MCF 10A (cell line): ENCODE data around the gene VSNL1. TPM values are rescaled to one million over a fixed set of nuclear protein-coding genes. Genes with fewer than 3 reads are reported as not detected.

Source experiments
- Bru-seq: library from RNA; stranded (reverse); fragments of 400-500 nt; gene quantifications from one replicate; lab custom pipeline; 2021; lab: Mats Ljungman, UMichigan
- BruChase-seq, 2 experiments: library from RNA; stranded (reverse); fragments of 400-500 nt; gene quantifications; one replicate each; lab custom pipeline; 2021; lab: Mats Ljungman, UMichigan
- BruUV-seq: library from RNA; stranded (reverse); fragments of 400-500 nt; replicated peaks from 2 replicates; lab custom pipeline; 2021; lab: Mats Ljungman, UMichigan
- CTCF ChIA-PET: fragments of 300-600 bp; sonication (Branson Sonifier 250); formaldehyde crosslinking; extraction: SDS; loops from one replicate; lab custom pipeline; 2021; ENCODE audit warnings: antibody characterized with exemption, inconsistent platforms; lab: Yijun Ruan, JAX
- POLR2A ChIA-PET: fragments of 300-600, 350-650 bp; sonication (Branson Sonifier 250); formaldehyde crosslinking; extraction: SDS; loops from one replicate; lab custom pipeline; 2020; ENCODE audit warnings: antibody characterized with exemption, inconsistent platforms; lab: Yijun Ruan, JAX
- DNase-seq: peaks from one replicate; pipeline ENCODE4 v3.0.0-alpha.2; 2018; ENCODE audit not compliant: unreplicated experiment
- H3K27ac Mint-ChIP-seq: one replicate; pipeline ENCODE4 v1.8.0; 2022; ENCODE audit warnings: mild to moderate bottlenecking, low read depth, mixed read lengths; ENCODE audit not compliant: unreplicated experiment
- H3K27me3 Mint-ChIP-seq: one replicate; pipeline ENCODE4 v1.8.0; 2022; ENCODE audit warnings: mixed read lengths; ENCODE audit not compliant: insufficient read depth, unreplicated experiment
- H3K36me3 Mint-ChIP-seq: one replicate; pipeline ENCODE4 v1.8.0; 2022; ENCODE audit warnings: mild to moderate bottlenecking, moderate library complexity, mixed read lengths; ENCODE audit not compliant: insufficient read depth, unreplicated experiment
- H3K4me1 Mint-ChIP-seq: one replicate; pipeline ENCODE4 v1.8.0; 2022; ENCODE audit warnings: mixed read lengths; ENCODE audit not compliant: insufficient read depth, unreplicated experiment
- H3K4me3 Mint-ChIP-seq: one replicate; pipeline ENCODE4 v1.8.0; 2022; ENCODE audit warnings: mild to moderate bottlenecking, moderate library complexity, mixed read lengths; ENCODE audit not compliant: unreplicated experiment
- H3K9me3 Mint-ChIP-seq: one replicate; pipeline ENCODE4 v1.8.0; 2022; ENCODE audit warnings: mixed read lengths; ENCODE audit not compliant: unreplicated experiment
- CTCF ChIP-seq: fragments of 200-600 bp; IDR thresholded peaks from one replicate; pipeline ENCODE4 v1.8.0; 2022; ENCODE audit warnings: antibody characterized with exemption, mild to moderate bottlenecking; ENCODE audit not compliant: unreplicated experiment
- intact Hi-C: fragments of 100-400 bp; cut with micrococcal nuclease; formaldehyde crosslinking; loops from 2 replicates; pipeline ENCODE4 v1.14.1; 2022
- long read RNA-seq: library from polyadenylated mRNA; stranded (forward); transcript quantifications from one replicate; pipeline ENCODE4 v2.0.0, GENCODE V29; 2022
- total RNA-seq: library from RNA; stranded (reverse); gene quantifications from 2 replicates; pipeline ENCODE4 v1.2.3, GENCODE V29; 2022

VSNL1 gene
- total RNA-seq (1.3 and 2.4 TPM in 2 replicates), Bru-seq, nascent RNA (percentile 23 among the genes with signal in this experiment), BruChase-seq, experiment 1, labeled RNA remaining after a 6-hour chase (percentile 14 among the genes with signal in this experiment), BruChase-seq, experiment 2, labeled RNA remaining after a 2-hour chase (percentile 19 among the genes with signal in this experiment)
- long read RNA-seq, partial matches to known transcripts = 0 of 4 reads
- long read RNA-seq, other reads (novel, unspliced or antisense) = 2 of 4 reads

- BruUV-seq = TSS peak; percentile 57
- Mint-ChIP-seq H3K4me1 (peaks cover 34% of the 10 kb centered on the region), H3K27me3 (no peaks in the 10 kb centered on the region), H3K9me3 (no peaks in the 10 kb centered on the region), H3K4me3 (peak within 1 kb of the TSS; percentile 87), H3K27ac (peak within 1 kb of the TSS; percentile 85), H3K36me3 (peaks cover 6% of the 10 kb centered on the region)
- CTCF ChIA-PET = interaction anchor here (0.5 to 3.7 kb wide), 17 partner anchors 9 to 1535 kb away, joined by 3 to 18 read pairs (median 3); no protein-coding TSS in a partner anchor
- intact Hi-C loops = loop anchor here (1.0 to 10.0 kb wide), 5 partner anchors 69 to 235 kb away; no protein-coding TSS in a partner anchor
- no peak for TF ChIP-seq CTCF
- peak; percentile 94 for DNase-seq
- POLR2A ChIA-PET = interaction anchor here (0.5 to 5.2 kb wide), 22 partner anchors 10 to 866 kb away, joined by 3 to 53 read pairs (median 4); partner anchors contain the start of gene RAD51AP2
Measured at GRCh38 chr2:17540093-17540812, at the start of gene VSNL1. Gene VSNL1 (plus strand): TSS chr2:17540696. CDS start chr2:17592075, 51,379 bp downstream.

GRCh38 chr2:17495590-17495989 lies 44.9 kb upstream of the VSNL1 start:
- Mint-ChIP-seq H3K27ac (no peak overlapping the region), H3K9me3 (no peaks in the 10 kb centered on the region), H3K4me1 (no peaks in the 10 kb centered on the region), H3K36me3 (no peaks in the 10 kb centered on the region), H3K27me3 (no peaks in the 10 kb centered on the region), H3K4me3 (no peak overlapping the region)
- ChIA-PET CTCF (interaction anchor here (0.9 to 1.1 kb wide), 2 partner anchors 15 to 25 kb away, joined by 3 to 5 read pairs; no protein-coding TSS in a partner anchor), POLR2A (no interaction called here)
- intact Hi-C loops = no loop called here
- no peak for TF ChIP-seq CTCF
- BruUV-seq = no TSS peak
- DNase-seq = peak; percentile 16

- intact Hi-C loops = no loop called here
- POLR2A ChIA-PET = interaction anchor here (0.6 to 1.6 kb wide), 2 partner anchors 14 to 40 kb away, joined by 3 to 4 read pairs; no protein-coding TSS in a partner anchor
- Mint-ChIP-seq H3K9me3 (no peaks in the 10 kb centered on the region), H3K27me3 (no peaks in the 10 kb centered on the region), H3K27ac (no peak overlapping the region), H3K4me1 (no peaks in the 10 kb centered on the region), H3K4me3 (no peak overlapping the region), H3K36me3 (no peaks in the 10 kb centered on the region)
- no peak for DNase-seq
- BruUV-seq = no TSS peak
- TF ChIP-seq CTCF = no peak
- CTCF ChIA-PET = no interaction called here
Measured at GRCh38 chr2:17497718-17498117, 42.8 kb upstream of the VSNL1 start.
